Activated CD8-positive, alpha-beta T cell treated with anti-CD3 and anti-CD28 coated beads, Interleukin-2, amount 10 ng/mL, durations not matched to agents 7 days and 5 days (primary cell): ENCODE results near the gene MRPL38. TPM values are rescaled to one million over a fixed set of nuclear protein-coding genes. Genes with fewer than 3 reads are reported as not detected.
A peak's percentile ranks its signal among the peaks of the same experiment; 100 is the strongest.

Experiments used
- ATAC-seq: fragments of 150-1000 bp; cut with Tn5 transposase; one replicate; pipeline ENCODE4 v1.10.0; 2021; ENCODE audit warnings: moderate library complexity
- CTCF ChIA-PET: fragments of 350-600 bp; sonication (Branson Sonifier 250); formaldehyde crosslinking; loops from one replicate; lab custom pipeline; 2021; ENCODE audit warnings: antibody characterized with exemption; lab: Charles Lee
- POLR2A ChIA-PET: fragments of 350-600 bp; sonication (Branson Sonifier 250); formaldehyde crosslinking; loops from one replicate; lab custom pipeline; 2021; ENCODE audit warnings: antibody characterized with exemption; lab: Charles Lee
- DNase-seq: peaks from one replicate; pipeline ENCODE4 v3.0.0-alpha.2; 2020
- H3K27ac Mint-ChIP-seq: one replicate; pipeline ENCODE4 v1.8.0; 2021; ENCODE audit warnings: mild to moderate bottlenecking, mixed read lengths
- H3K27me3 Mint-ChIP-seq: one replicate; pipeline ENCODE4 v1.8.0; 2021; ENCODE audit warnings: low read depth, mixed read lengths
- H3K36me3 Mint-ChIP-seq: one replicate; pipeline ENCODE4 v1.8.0; 2021; ENCODE audit warnings: low read depth, mixed read lengths
- H3K4me1 Mint-ChIP-seq: one replicate; pipeline ENCODE4 v1.8.0; 2021; ENCODE audit warnings: low read depth, mixed read lengths
- H3K4me3 Mint-ChIP-seq: one replicate; pipeline ENCODE4 v1.8.0; 2021; ENCODE audit warnings: mild to moderate bottlenecking, mixed read lengths
- H3K9me3 Mint-ChIP-seq: one replicate; pipeline ENCODE4 v1.8.0; 2022; ENCODE audit warnings: mixed read lengths; ENCODE audit not compliant: insufficient read depth
- total RNA-seq, 2 experiments: library from RNA; stranded (reverse); gene quantifications; one replicate each; pipeline ENCODE4 v1.2.3, GENCODE V29; 2021

MRPL38 gene
- total RNA-seq, 2 experiments from 2014 or later = 89.0 to 113 TPM

DNA sequence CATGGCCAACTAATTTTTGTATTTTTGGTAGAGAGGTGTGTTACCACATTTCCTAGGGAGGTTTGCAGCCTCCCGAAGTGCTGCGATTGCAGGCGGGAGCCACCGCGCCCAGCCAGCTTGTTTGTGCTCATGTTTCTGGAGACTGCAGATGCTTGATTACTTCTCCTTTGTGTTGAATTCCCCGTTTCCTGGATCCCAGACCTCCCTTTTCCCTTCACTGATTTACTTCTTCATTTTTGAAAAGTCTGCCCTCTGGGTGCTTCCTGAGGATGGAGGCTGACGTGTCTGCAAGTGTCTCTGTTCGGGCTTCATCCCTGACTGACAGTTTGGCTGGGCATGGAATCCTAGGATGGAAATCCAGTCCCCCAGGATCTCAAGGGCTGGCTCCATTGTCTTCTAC is 19.3 kb downstream of the MRPL38 start:
- H3K27me3 Mint-ChIP-seq = peaks cover 4% of the 10 kb centered on the region
- no peak for DNase-seq
- peaks cover 7% of the 10 kb centered on the region for H3K36me3 Mint-ChIP-seq
- H3K9me3 Mint-ChIP-seq = no peaks in the 10 kb centered on the region
- ATAC-seq = no peak
- no peak overlapping the region for H3K4me3 Mint-ChIP-seq
- ChIA-PET CTCF (interaction anchor here (0.7 to 1.0 kb wide), 2 partner anchors 24 to 30 kb away, joined by 3 read pairs; partner anchors contain the start of gene WBP2), POLR2A (no interaction called here)
- H3K4me1 Mint-ChIP-seq = peaks cover 14% of the 10 kb centered on the region
- H3K27ac Mint-ChIP-seq = no peak overlapping the region

DNA sequence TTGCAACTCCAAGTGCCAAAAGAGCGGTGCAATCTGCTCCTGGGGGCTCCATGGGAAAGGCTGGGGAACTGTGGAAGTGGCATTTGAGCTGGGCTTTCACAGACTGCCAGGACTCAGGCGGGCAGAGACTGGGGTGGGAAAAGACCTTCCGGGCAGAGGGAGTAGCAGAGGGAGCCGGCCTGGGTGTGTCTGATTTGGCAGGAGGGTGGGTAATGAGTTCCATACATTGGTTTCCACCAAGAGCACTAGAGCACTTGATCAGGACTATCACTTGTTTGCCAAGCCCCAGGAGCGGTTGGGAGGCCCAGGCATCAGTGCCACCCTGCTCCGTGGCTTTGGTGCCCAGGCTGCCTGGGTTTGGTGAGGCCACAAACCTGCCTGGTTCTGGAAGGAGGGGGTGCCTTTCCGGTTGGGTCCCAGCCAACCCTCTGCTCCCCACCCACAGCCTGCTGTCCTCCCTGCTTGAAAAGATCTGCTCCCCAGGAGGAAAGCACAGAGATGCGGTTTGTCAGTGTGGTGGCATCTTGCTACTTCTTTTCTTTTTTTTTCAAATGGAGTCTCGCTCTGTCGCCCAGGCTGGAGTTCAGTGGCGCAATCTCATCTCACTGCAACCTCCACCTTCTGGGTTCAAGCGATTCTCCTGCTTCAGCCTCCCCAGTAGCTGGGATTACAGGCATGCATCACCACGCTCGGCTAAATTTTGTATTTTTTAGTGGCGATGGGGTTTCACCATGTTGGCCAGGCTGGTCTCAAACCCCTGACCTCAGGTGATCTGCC is 22.8 kb downstream of the MRPL38 start:
- peaks cover 6% of the 10 kb centered on the region for H3K36me3 Mint-ChIP-seq
- peaks cover 25% of the 10 kb centered on the region for H3K4me1 Mint-ChIP-seq
- CTCF ChIA-PET = interaction anchor here (0.6 to 14.5 kb wide), 4 partner anchors 8 to 124 kb away, joined by 3 to 307 read pairs (median 4); partner anchors contain the start of gene WBP2
- no peaks in the 10 kb centered on the region for H3K9me3 Mint-ChIP-seq
- H3K27ac Mint-ChIP-seq = peak overlapping the region; percentile 60
- no peak for ATAC-seq
- DNase-seq = no peak
- H3K4me3 Mint-ChIP-seq = peak overlapping the region; percentile 12
- H3K27me3 Mint-ChIP-seq = peaks cover 8% of the 10 kb centered on the region
- POLR2A ChIA-PET = interaction anchor here (1.2 kb wide), 1 partner anchor 14 kb away, joined by 5 read pairs; no protein-coding TSS in a partner anchor

DNA sequence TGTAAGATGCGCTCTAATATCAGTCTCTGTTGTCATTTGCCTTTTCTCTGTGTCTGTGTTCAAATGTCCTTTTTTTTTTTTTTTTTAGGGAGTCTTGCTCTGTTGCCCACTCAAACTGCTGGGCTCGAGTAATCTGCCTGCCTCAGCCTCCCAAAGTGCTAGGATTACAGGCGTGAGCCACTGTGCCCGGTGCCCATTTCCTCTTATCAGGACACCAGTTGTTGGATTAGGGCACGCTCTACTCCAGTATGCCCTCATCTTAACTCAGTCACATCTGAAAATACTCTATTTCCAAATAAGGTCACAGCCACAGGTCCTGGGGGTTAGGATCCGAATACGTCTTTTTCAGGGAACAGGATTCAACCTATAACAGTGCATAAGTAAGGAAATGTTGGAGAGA is 24.4 kb downstream of the MRPL38 start:
- DNase-seq = no peak
- Mint-ChIP-seq H3K36me3 (peaks cover 18% of the 10 kb centered on the region), H3K4me3 (peak overlapping the region; percentile 18), H3K9me3 (no peaks in the 10 kb centered on the region), H3K4me1 (peaks cover 41% of the 10 kb centered on the region), H3K27ac (no peak overlapping the region), H3K27me3 (peaks cover 8% of the 10 kb centered on the region)
- CTCF ChIA-PET = interaction anchor here (5.7 to 14.5 kb wide), 2 partner anchors 16 to 21 kb away, joined by 80 to 307 read pairs; partner anchors contain the start of genes TRIM65 and WBP2
- ATAC-seq = no peak
- POLR2A ChIA-PET = interaction anchor here (1.0 kb wide), 1 partner anchor 9 kb away, joined by 3 read pairs; no protein-coding TSS in a partner anchor

DNA sequence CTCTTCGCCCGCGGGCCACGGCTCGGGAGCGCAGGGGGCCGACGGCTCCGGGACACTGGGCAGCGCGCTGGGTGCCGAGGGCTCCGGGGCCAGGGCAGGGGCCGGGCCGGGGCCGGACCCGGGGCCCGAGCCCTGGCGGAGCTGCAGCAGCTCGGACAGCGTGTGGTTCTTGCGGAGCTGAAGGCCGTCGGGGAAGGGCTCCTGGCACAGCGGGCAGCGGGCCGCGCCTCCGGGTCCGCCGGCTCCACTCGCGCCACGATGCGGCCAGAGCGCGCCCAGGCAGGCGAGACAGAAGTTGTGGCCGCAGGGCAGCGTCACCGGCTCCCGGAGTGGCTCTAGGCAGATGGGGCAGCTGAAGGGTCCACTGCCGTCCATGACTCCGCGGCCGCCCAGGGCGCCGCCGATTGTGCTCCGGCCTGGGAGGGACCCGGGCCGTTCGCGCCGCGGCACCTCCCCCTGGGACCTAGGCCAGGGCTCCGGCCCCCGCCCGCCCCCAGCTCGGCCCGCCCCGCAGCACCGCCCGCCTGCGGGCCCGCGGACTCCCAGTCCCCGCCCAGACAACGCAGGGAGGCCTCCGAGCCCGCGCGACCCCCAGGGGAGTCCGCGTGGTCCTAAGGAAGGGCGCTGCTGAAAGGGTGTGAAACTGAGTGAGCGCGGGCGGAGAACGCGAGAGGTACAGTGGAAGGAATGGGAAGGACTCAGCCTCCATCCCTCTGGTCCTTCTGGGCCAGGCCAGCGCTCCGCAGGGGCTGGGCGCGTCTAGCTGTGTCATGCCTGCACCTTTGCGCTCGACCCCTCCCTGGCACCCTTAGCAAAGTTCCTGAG is 26.3 kb downstream of the MRPL38 start, which contains the start of gene TRIM47:
TSS of gene TRIM47 (minus strand) at position 408 of the 825 bp plus-strand sequence. CDS start at position 375, 33 bp downstream.
- Mint-ChIP-seq H3K4me1 (peaks cover 51% of the 10 kb centered on the region), H3K9me3 (no peaks in the 10 kb centered on the region), H3K27ac (peak within 1 kb of the TSS; percentile 92), H3K27me3 (peaks cover 8% of the 10 kb centered on the region), H3K4me3 (peak within 1 kb of the TSS; percentile 91), H3K36me3 (peaks cover 26% of the 10 kb centered on the region)
- DNase-seq = peak; percentile 64
- ChIA-PET CTCF (interaction anchor here (0.6 to 14.5 kb wide), 20 partner anchors 9 to 401 kb away, joined by 3 to 307 read pairs (median 4); partner anchors contain the start of genes GALK1, TRIM65 and WBP2), POLR2A (interaction anchor here (1.0 to 3.9 kb wide), 10 partner anchors 14 to 103 kb away, joined by 3 to 24 read pairs (median 4); partner anchors contain the start of gene WBP2)
- ATAC-seq = peak; percentile 12

DNA sequence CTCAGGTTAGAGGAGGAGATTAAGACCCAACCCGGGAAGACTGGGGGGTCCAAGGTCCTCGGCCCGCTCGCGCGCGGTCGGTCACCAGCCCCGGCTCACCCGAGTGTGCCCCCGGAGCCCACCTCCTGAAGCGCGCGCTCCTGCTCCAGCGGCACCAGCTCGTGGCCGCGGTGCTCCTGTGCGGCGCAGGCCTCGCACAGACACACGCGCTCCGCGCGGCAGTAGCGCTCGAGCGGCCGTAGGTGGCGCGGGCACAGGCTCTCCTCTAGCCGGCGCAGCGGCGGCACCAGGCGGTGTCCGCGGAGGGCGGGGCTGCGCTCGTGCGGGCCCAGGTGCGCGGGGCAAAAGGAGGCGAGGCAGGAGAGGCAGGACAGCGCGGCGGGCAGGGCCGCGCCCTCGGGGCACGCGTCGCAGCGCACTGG is 26.9 kb downstream of the MRPL38 start:
- Mint-ChIP-seq H3K36me3 (peaks cover 26% of the 10 kb centered on the region), H3K9me3 (no peaks in the 10 kb centered on the region), H3K27ac (peak overlapping the region; percentile 92), H3K4me1 (peaks cover 54% of the 10 kb centered on the region), H3K27me3 (peaks cover 8% of the 10 kb centered on the region), H3K4me3 (peak overlapping the region; percentile 91)
- ATAC-seq = peak; percentile 77
- peak; percentile 82 for DNase-seq
- POLR2A ChIA-PET = interaction anchor here (0.7 to 3.9 kb wide), 12 partner anchors 13 to 102 kb away, joined by 3 to 24 read pairs (median 4); partner anchors contain the start of gene WBP2
- CTCF ChIA-PET = interaction anchor here (0.6 to 14.5 kb wide), 23 partner anchors 9 to 496 kb away, joined by 3 to 307 read pairs (median 4); partner anchors contain the start of genes GALK1, MRPL38, TRIM65 and WBP2

DNA sequence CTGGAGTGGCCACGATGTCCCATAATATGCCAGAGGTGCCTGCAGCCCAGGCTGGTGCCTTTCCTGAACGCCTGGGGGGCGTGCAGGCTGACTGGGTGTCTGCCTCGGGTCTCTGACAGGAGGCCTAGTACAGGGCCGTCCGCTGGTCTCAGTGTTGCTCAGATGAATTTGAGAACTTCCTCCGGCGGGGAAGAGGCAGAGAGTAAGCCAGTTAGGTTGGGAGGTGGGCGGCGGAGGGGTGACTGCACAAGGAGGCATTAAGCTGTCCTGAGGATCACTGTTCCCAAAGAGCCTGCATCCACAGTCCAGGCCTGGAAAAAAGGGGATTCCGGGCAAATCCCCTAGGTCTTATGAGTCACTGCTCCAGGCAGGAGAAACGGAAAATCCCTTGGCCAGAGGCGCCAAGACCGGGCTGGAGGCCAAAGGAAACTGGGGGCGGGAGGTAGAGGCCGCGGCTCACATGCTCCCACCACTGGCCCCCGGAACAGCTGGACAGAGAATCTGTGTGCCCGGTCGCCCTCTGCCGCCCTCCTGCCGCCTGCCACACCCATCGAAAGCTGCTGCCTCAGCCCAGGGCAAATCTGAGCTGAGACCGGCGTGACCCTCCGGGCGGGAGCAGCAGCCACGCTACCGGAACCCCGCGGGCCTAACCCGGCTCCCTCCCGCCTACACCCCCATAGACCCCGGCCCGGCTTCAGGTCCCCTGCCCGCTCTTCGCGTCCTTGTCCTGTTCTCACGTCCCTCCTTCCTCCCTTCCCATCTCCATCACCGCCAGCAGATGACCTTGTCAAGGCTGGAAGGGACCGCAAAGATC is 27.5 kb downstream of the MRPL38 start:
- ATAC-seq = peak; percentile 17
- peak overlapping the region; percentile 92 for H3K27ac Mint-ChIP-seq
- H3K27me3 Mint-ChIP-seq = peaks cover 8% of the 10 kb centered on the region
- peaks cover 26% of the 10 kb centered on the region for H3K36me3 Mint-ChIP-seq
- POLR2A ChIA-PET = interaction anchor here (0.7 to 3.9 kb wide), 11 partner anchors 12 to 103 kb away, joined by 3 to 24 read pairs (median 4); partner anchors contain the start of gene WBP2
- H3K4me3 Mint-ChIP-seq = peak overlapping the region; percentile 91
- CTCF ChIA-PET = interaction anchor here (0.6 to 14.5 kb wide), 20 partner anchors 10 to 496 kb away, joined by 3 to 307 read pairs (median 4); partner anchors contain the start of genes MRPL38, TRIM65 and WBP2
- peaks cover 56% of the 10 kb centered on the region for H3K4me1 Mint-ChIP-seq
- H3K9me3 Mint-ChIP-seq = no peaks in the 10 kb centered on the region
- peak; percentile 56 for DNase-seq

DNA sequence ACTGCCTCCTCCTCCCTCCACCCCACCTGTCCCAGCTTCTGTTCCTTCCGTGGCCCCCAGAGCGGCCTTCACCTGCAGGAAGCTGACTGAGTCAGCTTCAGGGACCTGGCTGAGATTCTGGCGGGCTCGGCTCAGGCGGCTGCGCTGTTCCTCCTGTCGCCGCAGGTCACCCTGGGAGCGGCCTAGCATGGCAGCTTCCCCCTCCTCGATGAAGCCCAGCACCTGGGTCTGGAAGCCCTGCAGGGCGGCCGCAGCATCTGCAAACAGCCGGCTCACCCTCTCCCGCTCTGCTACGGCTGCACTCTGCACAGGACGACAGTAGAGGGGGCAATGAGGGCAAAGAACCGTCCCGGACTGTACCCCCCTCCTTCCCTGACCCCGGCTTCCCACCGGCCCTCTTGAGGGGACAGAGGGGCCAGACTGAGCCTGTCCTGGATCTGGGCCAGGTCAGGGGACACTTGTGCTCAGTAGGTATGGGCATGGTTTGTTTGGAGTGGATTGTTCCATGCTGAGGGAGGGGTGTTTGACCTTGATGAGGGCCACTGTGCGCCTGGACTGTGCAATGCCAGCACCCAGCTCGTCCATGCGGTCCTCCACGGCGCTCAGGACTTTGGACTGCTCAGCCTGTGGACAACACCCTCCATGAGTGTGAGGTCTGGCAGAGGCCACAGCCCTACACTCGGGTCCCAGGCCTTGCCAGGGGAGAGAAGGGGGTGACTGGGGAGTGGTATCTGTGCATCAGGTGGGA is 28.3 kb downstream of the MRPL38 start:
- Mint-ChIP-seq H3K9me3 (no peaks in the 10 kb centered on the region), H3K36me3 (peaks cover 26% of the 10 kb centered on the region), H3K4me1 (peaks cover 49% of the 10 kb centered on the region), H3K27me3 (peaks cover 4% of the 10 kb centered on the region), H3K27ac (peak overlapping the region; percentile 92), H3K4me3 (peak overlapping the region; percentile 91)
- ATAC-seq (peak; percentile 64), DNase-seq (peak; percentile 91)
- CTCF ChIA-PET = interaction anchor here (0.8 to 14.5 kb wide), 14 partner anchors 13 to 124 kb away, joined by 3 to 307 read pairs (median 8); partner anchors contain the start of genes CDK3, GALK1, MRPL38 and TRIM65
- POLR2A ChIA-PET = interaction anchor here (0.6 to 3.9 kb wide), 19 partner anchors 9 to 194 kb away, joined by 3 to 23 read pairs (median 4); partner anchors contain the start of genes ACOX1, TEN1, TRIM65 and UNK

DNA sequence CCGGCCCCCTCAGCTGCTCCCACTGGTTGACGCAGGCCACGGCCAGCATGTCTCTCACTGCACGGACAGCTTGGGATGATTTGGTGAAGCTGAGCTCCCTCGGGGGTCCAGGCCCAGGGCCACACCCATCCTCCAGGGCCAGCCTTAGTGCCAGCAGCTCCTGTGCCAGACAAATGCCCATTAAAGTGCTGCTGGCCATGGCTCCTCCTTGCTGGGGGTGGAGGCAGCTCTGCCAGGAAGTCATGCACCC is 28.8 kb downstream of the MRPL38 start:
- DNase-seq (no peak), ATAC-seq (no peak)
- Mint-ChIP-seq H3K36me3 (peaks cover 26% of the 10 kb centered on the region), H3K4me1 (peaks cover 47% of the 10 kb centered on the region), H3K9me3 (no peaks in the 10 kb centered on the region), H3K4me3 (peak overlapping the region; percentile 91), H3K27me3 (peaks cover 4% of the 10 kb centered on the region), H3K27ac (peak overlapping the region; percentile 92)
- ChIA-PET POLR2A (interaction anchor here (0.6 to 3.9 kb wide), 16 partner anchors 9 to 194 kb away, joined by 3 to 23 read pairs (median 4); partner anchors contain the start of genes ACOX1, TEN1, TRIM65 and UNK), CTCF (interaction anchor here (0.8 to 14.5 kb wide), 12 partner anchors 13 to 125 kb away, joined by 3 to 307 read pairs (median 8); partner anchors contain the start of genes CDK3, GALK1, MRPL38 and TRIM65)

DNA sequence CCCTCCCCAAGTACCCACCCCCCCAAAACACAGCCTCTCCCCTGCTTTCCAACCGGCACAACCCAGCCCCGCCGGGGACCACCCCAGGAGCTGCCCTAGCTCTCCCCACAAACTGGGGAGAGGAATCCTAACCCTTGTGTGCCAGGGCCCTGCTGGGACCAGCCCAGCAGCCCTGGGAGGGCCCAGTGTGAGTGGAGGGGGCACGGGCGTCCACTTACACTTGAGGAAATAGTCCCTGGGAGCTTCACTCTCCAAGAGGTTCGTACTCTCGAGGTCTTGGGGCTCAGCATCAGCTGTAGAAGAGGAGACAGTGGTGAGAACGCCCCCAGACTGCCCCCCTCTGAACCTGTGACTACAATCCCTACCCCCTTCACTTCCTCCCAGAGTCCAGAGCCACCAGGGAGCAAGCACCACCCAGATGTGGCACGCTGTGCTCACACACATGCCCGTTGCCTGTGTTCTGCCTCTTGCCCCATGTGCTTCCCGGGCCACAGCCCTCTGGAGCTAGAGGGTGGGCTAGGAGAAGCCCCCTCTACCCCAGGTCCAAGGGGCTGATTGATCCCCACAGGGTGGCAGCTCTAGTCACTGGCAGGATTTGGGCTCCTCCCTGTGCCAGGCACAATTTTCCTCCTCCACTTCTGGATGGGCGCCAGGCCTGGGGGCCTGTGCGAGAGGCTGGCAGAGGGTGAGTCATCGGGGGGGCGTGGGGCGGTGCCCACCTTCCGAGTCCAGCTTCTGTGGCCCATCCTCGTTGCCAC is 29.3 kb downstream of the MRPL38 start:
- POLR2A ChIA-PET = interaction anchor here (0.9 to 3.9 kb wide), 14 partner anchors 8 to 122 kb away, joined by 3 to 23 read pairs (median 4); partner anchors contain the start of genes ACOX1, TEN1, TRIM65 and UNK
- peaks cover 7% of the 10 kb centered on the region for H3K27me3 Mint-ChIP-seq
- CTCF ChIA-PET = interaction anchor here (0.8 to 14.5 kb wide), 12 partner anchors 14 to 125 kb away, joined by 3 to 307 read pairs (median 8); partner anchors contain the start of genes CDK3, GALK1, MRPL38 and TRIM65
- peaks cover 49% of the 10 kb centered on the region for H3K4me1 Mint-ChIP-seq
- H3K4me3 Mint-ChIP-seq = peak overlapping the region; percentile 91
- H3K27ac Mint-ChIP-seq = peak overlapping the region; percentile 92
- peaks cover 26% of the 10 kb centered on the region for H3K36me3 Mint-ChIP-seq
- ATAC-seq (no peak), DNase-seq (no peak)
- no peaks in the 10 kb centered on the region for H3K9me3 Mint-ChIP-seq
